Testis (tissue), 3 donors: ENCODE results near the gene STX16. TPM values are rescaled to one million over a fixed set of nuclear protein-coding genes. Genes with fewer than 3 reads are reported as not detected.
A peak's percentile ranks its signal among the peaks of the same experiment; 100 is the strongest.

ENCODE experiments used
- DNase-seq: peaks from one replicate; pipeline ENCODE4 v3.0.0-alpha.2; 2019
- H3K27ac ChIP-seq, 2 donors: fragments of 200-600 bp; sonication (generic); one replicate each; pipeline ENCODE4 v1.5.1; 2019
- H3K27me3 ChIP-seq: fragments of 200-600 bp; sonication (generic); one replicate; pipeline ENCODE4 v1.5.1; 2019
- H3K36me3 ChIP-seq: fragments of 200-600 bp; sonication (generic); one replicate; pipeline ENCODE4 v1.5.1; 2017; ENCODE audit warnings: low read depth; ENCODE audit errors: missing control alignments
- H3K4me1 ChIP-seq: fragments of 200-600 bp; sonication (generic); one replicate; pipeline ENCODE4 v1.5.1; 2019
- H3K4me3 ChIP-seq, 2 donors: fragments of 200-600 bp; sonication (generic); one replicate each; pipeline ENCODE4 v1.5.1; 2017 to 2019
- H3K9me3 ChIP-seq: fragments of 200-600 bp; sonication (generic); one replicate; pipeline ENCODE4 v1.5.1; 2017
- CTCF ChIP-seq, 3 experiments: fragments of 450-650 bp in 2 of 3; fragments of 200-600 bp in 1 of 3; sonication (generic) in 1 of 3; IDR thresholded peaks; one replicate each; pipeline ENCODE4 v1.5.1; 2016 to 2019; ENCODE audit warnings: antibody characterized with exemption in 3 of 3, mild to moderate bottlenecking in 2 of 3, moderate library complexity in 1 of 3
- POLR2A ChIP-seq: fragments of 450-650 bp; IDR thresholded peaks from one replicate; pipeline ENCODE4 v1.6.1; 2017; ENCODE audit warnings: antibody characterized with exemption, mild to moderate bottlenecking, moderate library complexity
- WGBS, 2 donors: methylation state at CpG; one replicate each; pipeline ENCODE4 v1.1.5; 2018; 5-methylcytosine and 5-hydroxymethylcytosine counted together
- intact Hi-C: fragments of 100-400 bp; cut with DNase I; formaldehyde crosslinking; loops from one replicate; pipeline ENCODE4 v1.15.1; 2023; ENCODE audit warnings: low total_unique reads
- polyA plus RNA-seq: library from polyadenylated mRNA; stranded (reverse); fragments of 350-450 nt; fragmentation: Illumina TruSeq; extraction: RNeasy Lipid Tissue Mini Kit (QIAGEN cat#74804); gene quantifications from one replicate; pipeline ENCODE4 v1.2.3, GENCODE V29; 2014; ENCODE audit warnings: low read depth, low replicate concordance; ENCODE audit not compliant: insufficient read depth
- total RNA-seq, 2 donors: library from RNA; depleted of rRNA; stranded (reverse); fragments of >200 nt; gene quantifications; one replicate each; pipeline ENCODE4 v1.2.3, GENCODE V29; 2016

STX16 gene
- total and polyA plus RNA-seq, 3 donors from 2014 or later = 79.3 to 124 (median 107) TPM

- Histone ChIP-seq H3K4me3 (no peak overlapping the region), H3K27me3 (no peaks in the 10 kb centered on the region), H3K9me3 (no peaks in the 10 kb centered on the region), H3K36me3 (no peaks in the 10 kb centered on the region), H3K27ac (no peak overlapping the region), H3K4me1 (no peaks in the 10 kb centered on the region)
- DNase-seq = peak; percentile 10
- TF ChIP-seq CTCF (IDR thresholded peaks at IDR 0.05) (no peak), POLR2A (no peak)
- 44 to 45% methylated on average over 5 of the region's 5 CpGs for WGBS, 2 donors
- intact Hi-C loops = no loop called here
These were observed 5.6 kb upstream of the STX16 start for GRCh38 chr20:58645412-58645968.

- Histone ChIP-seq H3K27me3 (no peaks in the 10 kb centered on the region), H3K36me3 (no peaks in the 10 kb centered on the region), H3K4me1 (no peaks in the 10 kb centered on the region), H3K27ac (no peak overlapping the region), H3K4me3 (no peak overlapping the region), H3K9me3 (no peaks in the 10 kb centered on the region)
- TF ChIP-seq POLR2A = no peak
- TF ChIP-seq CTCF (IDR thresholded peaks at IDR 0.05) = no peak
- peak; percentile 1 for DNase-seq
- intact Hi-C loops = no loop called here
- WGBS, 2 donors = 96 to 97% methylated on average over 3 of the region's 3 CpGs
These were observed 4.8 kb upstream of the STX16 start for GRCh38 chr20:58646257-58646656.

- DNase-seq = peak; percentile 5
- TF ChIP-seq POLR2A = no peak
- TF ChIP-seq CTCF (IDR thresholded peaks at IDR 0.05) = no peak
- intact Hi-C loops = no loop called here
- no peaks in the 10 kb centered on the region for H3K27me3 ChIP-seq
- no peaks in the 10 kb centered on the region for H3K9me3 ChIP-seq
- H3K27ac ChIP-seq = no peak overlapping the region
- H3K4me3 ChIP-seq = no peak overlapping the region
- 76 to 85% methylated on average over 4 of the region's 4 CpGs for WGBS, 2 donors
- H3K4me1 ChIP-seq = no peaks in the 10 kb centered on the region
- no peaks in the 10 kb centered on the region for H3K36me3 ChIP-seq
These were observed 4.4 kb upstream of the STX16 start for GRCh38 chr20:58646703-58647102.

- no peaks in the 10 kb centered on the region for H3K9me3 ChIP-seq
- no peak overlapping the region for H3K4me3 ChIP-seq
- no peaks in the 10 kb centered on the region for H3K27me3 ChIP-seq
- H3K27ac ChIP-seq = no peak overlapping the region
- intact Hi-C loops = no loop called here
- TF ChIP-seq CTCF (IDR thresholded peaks at IDR 0.05) (no peak), POLR2A (no peak)
- H3K36me3 ChIP-seq = no peaks in the 10 kb centered on the region
- H3K4me1 ChIP-seq = no peaks in the 10 kb centered on the region
- 86 to 90% methylated on average over 7 of the region's 7 CpGs for WGBS, 2 donors
- peak; percentile 12 for DNase-seq
These were observed 3.8 kb upstream of the STX16 start for GRCh38 chr20:58647162-58647795.
